ENCODE measurements around the gene SOAT2. TPM values are rescaled to one million over a fixed set of nuclear protein-coding genes. Genes with fewer than 3 reads are reported as not detected.

Gene SOAT2
- total RNA-seq, 2 experiments from 2014 or later: 10.8 to 13.3 TPM

DNA sequence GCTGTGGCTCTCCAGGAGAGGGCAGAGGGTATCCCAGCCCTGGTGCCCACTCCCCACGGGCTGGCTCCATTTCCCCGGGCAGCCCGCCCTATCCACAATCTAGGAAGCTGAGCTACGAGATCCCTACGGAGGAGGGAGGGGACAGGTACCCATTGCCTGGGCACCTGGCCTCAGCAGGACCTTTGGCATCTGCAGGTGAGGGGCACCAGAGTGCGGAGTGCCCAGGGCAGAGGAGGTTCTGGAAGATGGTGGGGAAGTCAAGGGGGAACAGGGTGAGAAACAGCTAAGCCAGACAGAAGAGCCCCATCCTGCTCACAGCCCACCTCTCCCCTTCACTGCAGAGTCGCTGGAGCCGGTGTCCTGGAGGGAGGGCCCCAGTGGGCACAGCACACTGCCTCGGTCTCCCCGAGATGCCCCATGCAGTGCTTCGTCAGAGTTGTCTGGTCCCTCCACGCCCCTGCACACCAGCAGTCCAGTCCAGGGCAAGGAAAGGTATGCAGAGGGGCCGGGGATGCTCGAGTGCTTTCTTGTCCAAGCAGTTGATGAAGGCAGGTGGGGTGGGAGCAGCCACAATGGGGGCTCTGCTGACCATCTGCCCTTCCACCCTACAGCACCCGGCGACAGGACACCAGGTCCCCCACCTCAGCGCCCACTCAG lies 43.1 kb upstream of the SOAT2 start:
- ATAC-seq (no peak), DNase-seq (no peak)
- ChIA-PET CTCF (interaction anchor here (1.3 to 2.5 kb wide), 2 partner anchors 19 to 39 kb away, joined by 4 to 11 read pairs; partner anchors contain the start of gene SPRYD3), POLR2A (no interaction called here)
- H3K9me3 Mint-ChIP-seq (ENCODE audit: insufficient read depth): no peaks in the 10 kb centered on the region
- H3K36me3 Mint-ChIP-seq (ENCODE audit: low read depth): peaks cover 9% of the 10 kb centered on the region
- H3K27me3 Mint-ChIP-seq (ENCODE audit: low read depth): no peaks in the 10 kb centered on the region
- H3K27ac Mint-ChIP-seq: no peak overlapping the region
- H3K4me1 Mint-ChIP-seq (ENCODE audit: low read depth): peaks cover 2% of the 10 kb centered on the region
- no peak overlapping the region for H3K4me3 Mint-ChIP-seq

GRCh38 chr12:53060721-53061276 lies 42.5 kb upstream of the SOAT2 start:
- CTCF ChIA-PET: interaction anchor here (1.0 to 2.5 kb wide), 7 partner anchors 8 to 39 kb away, joined by 3 to 11 read pairs (median 4); partner anchors contain the start of genes IGFBP6 and SPRYD3
- no peak overlapping the region for H3K4me3 Mint-ChIP-seq
- no peaks in the 10 kb centered on the region for H3K9me3 Mint-ChIP-seq (ENCODE audit: insufficient read depth)
- ATAC-seq (no peak), DNase-seq (no peak)
- H3K36me3 Mint-ChIP-seq (ENCODE audit: low read depth): peaks cover 14% of the 10 kb centered on the region
- no peaks in the 10 kb centered on the region for H3K27me3 Mint-ChIP-seq (ENCODE audit: low read depth)
- no peak overlapping the region for H3K27ac Mint-ChIP-seq
- H3K4me1 Mint-ChIP-seq (ENCODE audit: low read depth): peaks cover under 1% of the 10 kb centered on the region
- POLR2A ChIA-PET: no interaction called here

- Mint-ChIP-seq H3K27ac (no peak overlapping the region), H3K4me1 (ENCODE audit: low read depth) (peaks cover 7% of the 10 kb centered on the region)
- CTCF ChIA-PET: interaction anchor here (1.0 to 2.5 kb wide), 6 partner anchors 9 to 38 kb away, joined by 3 to 11 read pairs (median 4); partner anchors contain the start of genes IGFBP6 and SPRYD3
Measured at GRCh38 chr12:53061404-53062010, 41.8 kb upstream of the SOAT2 start.

DNA sequence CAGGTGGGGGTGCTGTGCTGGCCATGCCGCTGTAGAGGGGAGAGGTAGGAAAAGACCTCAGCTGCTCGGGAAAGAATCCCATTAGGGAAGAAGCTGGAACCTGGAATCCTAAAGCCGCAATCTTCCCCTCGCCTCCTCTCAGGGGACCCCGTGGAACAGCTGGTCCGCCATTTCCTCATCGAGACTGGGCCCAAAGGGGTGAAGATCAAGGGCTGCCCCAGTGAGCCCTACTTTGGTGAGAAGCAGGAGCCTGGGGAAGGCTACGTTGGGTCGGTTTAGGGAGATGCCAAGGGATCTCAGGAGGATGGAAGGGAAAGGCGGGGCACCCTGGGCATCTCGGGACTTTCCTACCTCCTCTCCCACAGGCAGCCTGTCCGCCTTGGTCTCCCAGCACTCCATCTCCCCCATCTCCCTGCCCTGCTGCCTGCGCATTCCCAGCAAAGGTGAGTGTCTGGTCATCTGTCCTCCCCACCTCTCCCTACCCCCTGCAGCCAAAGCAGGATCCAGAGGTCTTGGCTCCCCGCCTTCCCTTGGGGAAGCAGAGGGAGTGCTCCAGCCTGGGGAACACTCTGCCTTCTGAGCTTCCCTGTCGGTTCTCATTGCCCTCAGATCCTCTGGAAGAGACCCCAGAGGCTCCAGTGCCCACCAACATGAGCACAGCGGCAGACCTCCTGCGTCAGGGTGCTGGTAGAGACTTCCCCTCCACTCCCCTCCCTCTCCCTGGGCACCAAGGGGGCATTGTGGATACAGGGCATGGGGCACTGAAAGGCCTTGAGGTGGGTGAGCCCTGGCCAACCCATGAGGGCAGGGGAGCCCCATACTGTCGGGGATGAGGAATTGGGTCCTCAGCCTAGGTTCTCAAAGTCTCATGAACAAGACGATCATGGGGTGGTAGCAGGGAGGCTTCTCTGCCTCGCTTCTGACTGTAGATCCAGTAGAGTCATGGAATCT lies 41.0 kb upstream of the SOAT2 start:
- ChIA-PET CTCF (interaction anchor here (1.0 to 10.2 kb wide), 8 partner anchors 9 to 152 kb away, joined by 3 to 295 read pairs (median 4); partner anchors contain the start of genes IGFBP6, SOAT2 and SPRYD3), POLR2A (interaction anchor here (1.7 kb wide), 1 partner anchor 17 kb away, joined by 5 read pairs; the partner anchor contains the start of gene SPRYD3)
- DNase-seq: no peak
- Mint-ChIP-seq H3K9me3 (ENCODE audit: insufficient read depth) (no peaks in the 10 kb centered on the region), H3K4me1 (ENCODE audit: low read depth) (peaks cover 7% of the 10 kb centered on the region), H3K36me3 (ENCODE audit: low read depth) (peaks cover 22% of the 10 kb centered on the region), H3K4me3 (no peak overlapping the region), H3K27ac (no peak overlapping the region), H3K27me3 (ENCODE audit: low read depth) (no peaks in the 10 kb centered on the region)
- ATAC-seq: no peak

More at GRCh38 chr12:53061404-53062010, 41.8 kb upstream of the SOAT2 start:
- peaks cover 21% of the 10 kb centered on the region for H3K36me3 Mint-ChIP-seq (ENCODE audit: low read depth)
- no peak overlapping the region for H3K4me3 Mint-ChIP-seq
- no peaks in the 10 kb centered on the region for H3K9me3 Mint-ChIP-seq (ENCODE audit: insufficient read depth)
- no peaks in the 10 kb centered on the region for H3K27me3 Mint-ChIP-seq (ENCODE audit: low read depth)
- no peak for DNase-seq
- POLR2A ChIA-PET: no interaction called here
- ATAC-seq: no peak

DNA sequence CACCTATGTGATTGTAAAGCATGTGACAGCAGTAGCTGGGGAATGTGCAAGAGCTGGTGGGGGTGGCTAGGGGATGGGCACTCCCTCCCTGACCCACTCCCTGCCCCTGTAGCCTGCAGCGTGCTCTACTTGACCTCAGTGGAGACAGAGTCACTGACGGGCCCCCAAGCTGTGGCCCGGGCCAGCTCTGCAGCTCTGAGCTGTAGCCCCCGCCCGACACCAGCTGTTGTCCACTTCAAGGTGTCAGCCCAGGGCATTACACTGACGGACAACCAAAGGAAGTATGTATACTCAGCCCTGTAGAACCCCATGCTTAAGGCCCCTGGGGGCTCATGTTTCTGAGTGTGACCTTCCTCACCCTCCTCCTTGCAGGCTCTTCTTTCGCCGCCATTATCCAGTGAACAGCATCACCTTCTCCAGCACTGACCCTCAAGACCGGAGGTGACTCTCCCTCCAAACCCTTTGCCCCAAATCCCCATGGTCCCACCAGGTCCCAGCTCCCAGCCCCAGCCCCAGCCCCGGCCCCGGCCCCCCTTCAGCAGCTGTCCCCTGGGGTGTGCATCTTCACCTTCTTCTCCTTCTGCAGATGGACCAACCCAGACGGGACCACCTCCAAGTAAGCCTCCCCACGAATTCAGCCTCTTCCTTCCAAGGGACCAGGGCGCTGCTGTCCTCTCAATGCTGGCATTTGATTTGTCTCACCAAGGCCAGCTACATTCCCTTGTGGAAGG lies 40.1 kb upstream of the SOAT2 start:
- H3K27me3 Mint-ChIP-seq (ENCODE audit: low read depth): no peaks in the 10 kb centered on the region
- POLR2A ChIA-PET: interaction anchor here (1.7 kb wide), 1 partner anchor 16 kb away, joined by 5 read pairs; the partner anchor contains the start of gene SPRYD3

GRCh38 chr12:53063708-53064612 lies 39.3 kb upstream of the SOAT2 start:
- Mint-ChIP-seq H3K27ac (no peak overlapping the region), H3K36me3 (ENCODE audit: low read depth) (peaks cover 22% of the 10 kb centered on the region), H3K4me1 (ENCODE audit: low read depth) (peaks cover 7% of the 10 kb centered on the region), H3K9me3 (ENCODE audit: insufficient read depth) (no peaks in the 10 kb centered on the region), H3K27me3 (ENCODE audit: low read depth) (no peaks in the 10 kb centered on the region), H3K4me3 (no peak overlapping the region)
- ChIA-PET CTCF (interaction anchor here (1.0 to 10.2 kb wide), 6 partner anchors 9 to 150 kb away, joined by 3 to 295 read pairs (median 48); partner anchors contain the start of genes IGFBP6, SOAT2 and SPRYD3), POLR2A (interaction anchor here (1.7 kb wide), 1 partner anchor 15 kb away, joined by 5 read pairs; the partner anchor contains the start of gene SPRYD3)
- ATAC-seq: no peak
- no peak for DNase-seq

More for the DNA sequence above, 40.1 kb upstream of the SOAT2 start:
- CTCF ChIA-PET: interaction anchor here (1.0 to 10.2 kb wide), 4 partner anchors 14 to 151 kb away, joined by 3 to 295 read pairs (median 62); partner anchors contain the start of genes IGFBP6, SOAT2 and SPRYD3
- no peak overlapping the region for H3K27ac Mint-ChIP-seq
- no peak overlapping the region for H3K4me3 Mint-ChIP-seq
- no peak for ATAC-seq
- H3K9me3 Mint-ChIP-seq (ENCODE audit: insufficient read depth): no peaks in the 10 kb centered on the region
- H3K36me3 Mint-ChIP-seq (ENCODE audit: low read depth): peaks cover 22% of the 10 kb centered on the region
- H3K4me1 Mint-ChIP-seq (ENCODE audit: low read depth): peaks cover 7% of the 10 kb centered on the region
- no peak for DNase-seq

- Mint-ChIP-seq H3K27ac (no peak overlapping the region), H3K4me1 (ENCODE audit: low read depth) (peaks cover 7% of the 10 kb centered on the region), H3K27me3 (ENCODE audit: low read depth) (no peaks in the 10 kb centered on the region), H3K4me3 (no peak overlapping the region), H3K9me3 (ENCODE audit: insufficient read depth) (no peaks in the 10 kb centered on the region), H3K36me3 (ENCODE audit: low read depth) (peaks cover 22% of the 10 kb centered on the region)
- no peak for ATAC-seq
- ChIA-PET POLR2A (interaction anchor here (0.8 kb wide), 1 partner anchor 34 kb away, joined by 4 read pairs; no protein-coding TSS in a partner anchor), CTCF (interaction anchor here (0.6 to 10.2 kb wide), 28 partner anchors 10 to 280 kb away, joined by 3 to 295 read pairs (median 8); partner anchors contain the start of genes AAAS, CSAD, ESPL1 and IGFBP6)
- DNase-seq: no peak
Measured at GRCh38 chr12:53064613-53065436, 38.5 kb upstream of the SOAT2 start.

DNA sequence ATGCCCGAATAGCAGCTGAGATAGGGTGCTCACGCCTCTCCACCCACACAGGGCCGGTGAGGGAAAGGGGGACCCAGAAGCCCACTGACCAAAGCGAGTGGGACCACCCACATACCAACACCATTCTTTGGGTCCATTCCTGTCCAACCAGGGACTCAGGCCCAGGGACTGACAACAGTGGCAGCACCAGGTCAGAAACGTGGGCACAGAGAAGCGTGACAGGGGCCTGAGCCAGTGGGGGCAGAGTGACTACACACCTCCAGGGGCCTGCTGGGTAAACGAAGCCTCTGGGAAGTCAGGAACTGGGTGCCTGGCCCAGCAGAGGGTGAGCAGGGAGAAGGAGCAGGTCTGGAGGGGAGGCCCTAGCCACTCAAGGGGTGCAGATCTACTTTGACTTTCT lies 37.8 kb upstream of the SOAT2 start:
- ATAC-seq (no peak), DNase-seq (no peak)
- Mint-ChIP-seq H3K36me3 (ENCODE audit: low read depth) (peaks cover 22% of the 10 kb centered on the region), H3K27me3 (ENCODE audit: low read depth) (no peaks in the 10 kb centered on the region), H3K9me3 (ENCODE audit: insufficient read depth) (no peaks in the 10 kb centered on the region), H3K4me1 (ENCODE audit: low read depth) (peaks cover 7% of the 10 kb centered on the region), H3K27ac (no peak overlapping the region), H3K4me3 (no peak overlapping the region)
- POLR2A ChIA-PET: interaction anchor here (0.8 to 1.5 kb wide), 2 partner anchors 33 to 38 kb away, joined by 4 to 5 read pairs; partner anchors contain the start of gene SOAT2
- CTCF ChIA-PET: interaction anchor here (0.6 to 10.2 kb wide), 49 partner anchors 10 to 279 kb away, joined by 3 to 295 read pairs (median 4); partner anchors contain the start of genes AAAS, CSAD, ESPL1 and IGFBP6

Data from activated CD8-positive, alpha-beta T cell treated with anti-CD3 and anti-CD28 coated beads, Interleukin-2, amount 10 ng/mL, durations not matched to agents 7 days and 5 days (primary cell).